HG03175 (cell line): ENCODE results near the gene OTOP3.

Source experiments
- ATAC-seq: cut with Tn5 transposase; IDR thresholded peaks from one replicate; pipeline ENCODE4 v1.9.1; 2021; ENCODE audit warnings: mild to moderate bottlenecking, moderate library complexity; ENCODE audit not compliant: unreplicated experiment

OTOP3 gene

DNA sequence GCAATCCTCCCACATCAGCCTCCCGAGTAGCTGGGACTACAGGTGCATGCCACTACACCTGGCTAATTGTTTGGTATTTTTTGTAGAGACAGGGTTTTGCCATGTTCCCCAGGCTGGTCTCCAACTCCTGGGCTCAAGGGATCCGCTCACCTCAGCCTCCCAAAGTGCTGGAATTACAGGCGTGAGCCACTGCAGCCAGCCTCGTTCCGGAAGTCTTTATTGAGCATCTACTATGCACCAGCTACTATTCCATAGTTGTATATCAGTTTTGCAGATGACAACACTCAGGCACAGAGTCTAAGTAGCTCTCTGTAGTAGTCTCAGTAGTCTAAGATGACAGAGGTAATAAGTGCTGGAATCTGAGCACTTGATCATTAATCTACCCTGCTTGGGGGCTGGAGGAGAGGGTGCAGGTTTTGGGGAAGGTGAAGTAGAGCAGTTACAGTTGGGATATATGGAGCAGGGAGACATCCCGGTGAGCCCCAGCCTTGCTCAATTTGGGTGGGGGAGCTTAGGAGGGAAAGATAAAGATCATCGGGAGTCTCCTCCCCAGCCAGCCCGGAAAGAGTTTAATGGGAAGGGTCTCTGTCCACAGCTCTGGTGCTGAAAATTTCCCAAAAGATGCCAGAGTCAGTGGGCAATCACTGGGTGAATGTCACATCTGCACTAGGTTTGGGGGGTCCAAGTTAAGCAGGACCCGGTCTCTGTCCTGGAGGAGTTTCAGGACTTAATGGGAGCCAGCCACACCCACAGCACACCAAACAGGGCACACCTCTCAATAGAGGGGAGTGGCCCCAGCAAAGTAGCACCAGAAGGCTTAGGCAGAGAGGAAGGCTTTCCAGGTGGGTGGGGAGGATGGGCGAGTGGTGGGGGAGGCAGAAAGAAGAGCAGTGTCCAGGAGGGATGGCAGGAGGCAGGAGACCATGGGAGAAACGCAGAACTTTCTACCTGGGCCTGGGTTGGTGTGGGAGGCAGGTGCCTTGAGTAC, 1.7 kb downstream of the OTOP3 start:
- ATAC-seq, result no peak

DNA sequence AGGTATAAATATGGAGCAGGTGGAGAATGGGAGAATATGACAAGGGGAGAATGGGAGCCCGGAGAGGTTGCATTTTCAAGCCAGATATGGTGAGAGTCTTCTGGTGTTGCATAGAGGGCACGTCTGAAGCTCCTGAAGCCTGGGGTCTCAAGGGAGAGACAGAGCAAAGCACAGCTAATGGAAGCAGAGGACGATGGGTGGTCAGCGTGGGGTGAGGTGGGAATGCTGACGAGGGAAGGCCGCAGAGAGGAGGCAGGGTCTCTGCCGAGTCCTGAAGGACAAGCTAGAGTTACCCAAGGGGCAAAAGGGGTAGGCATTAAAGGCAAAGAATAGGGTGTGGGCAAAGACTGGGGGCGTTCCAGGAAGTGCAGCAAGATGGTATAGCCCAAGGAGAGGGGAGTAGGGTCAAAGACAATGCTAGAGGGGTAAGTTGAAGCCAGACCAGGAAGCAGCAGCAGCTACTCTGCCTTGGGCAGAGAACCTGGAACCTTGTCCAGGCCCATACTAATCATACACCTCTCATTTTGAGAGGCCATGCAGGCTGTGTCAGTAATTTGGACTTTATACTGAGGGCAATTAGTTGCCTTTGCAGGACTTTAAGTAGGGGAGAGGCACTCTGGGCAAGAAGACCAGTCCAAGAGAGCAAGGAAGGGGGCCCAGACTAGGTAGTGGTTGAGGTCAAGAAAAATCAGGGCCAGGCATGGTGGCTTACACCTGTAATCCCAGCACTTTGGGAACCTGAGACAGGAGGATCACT, 2.7 kb downstream of the OTOP3 start:
- no peak for ATAC-seq

DNA sequence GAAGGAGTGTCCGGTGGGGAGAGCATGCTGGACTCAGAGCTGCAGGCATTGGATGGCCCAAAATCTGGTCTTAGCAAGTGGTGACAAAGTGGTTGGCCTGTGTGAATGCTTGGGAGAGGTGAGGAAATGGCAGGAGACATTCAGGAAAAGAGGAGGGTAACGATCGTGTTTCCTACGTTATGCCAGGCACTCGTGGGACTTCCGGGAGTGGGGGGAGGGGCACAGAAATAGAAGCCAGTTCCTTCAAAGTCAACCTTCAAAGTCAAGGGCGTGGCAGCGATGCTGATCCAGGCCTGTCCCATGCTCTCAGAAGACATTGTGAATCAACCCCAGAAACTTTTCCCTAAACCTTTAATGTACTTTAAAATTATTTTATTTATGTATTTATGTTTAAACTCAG, 3.8 kb downstream of the OTOP3 start:
- no peak for ATAC-seq

DNA sequence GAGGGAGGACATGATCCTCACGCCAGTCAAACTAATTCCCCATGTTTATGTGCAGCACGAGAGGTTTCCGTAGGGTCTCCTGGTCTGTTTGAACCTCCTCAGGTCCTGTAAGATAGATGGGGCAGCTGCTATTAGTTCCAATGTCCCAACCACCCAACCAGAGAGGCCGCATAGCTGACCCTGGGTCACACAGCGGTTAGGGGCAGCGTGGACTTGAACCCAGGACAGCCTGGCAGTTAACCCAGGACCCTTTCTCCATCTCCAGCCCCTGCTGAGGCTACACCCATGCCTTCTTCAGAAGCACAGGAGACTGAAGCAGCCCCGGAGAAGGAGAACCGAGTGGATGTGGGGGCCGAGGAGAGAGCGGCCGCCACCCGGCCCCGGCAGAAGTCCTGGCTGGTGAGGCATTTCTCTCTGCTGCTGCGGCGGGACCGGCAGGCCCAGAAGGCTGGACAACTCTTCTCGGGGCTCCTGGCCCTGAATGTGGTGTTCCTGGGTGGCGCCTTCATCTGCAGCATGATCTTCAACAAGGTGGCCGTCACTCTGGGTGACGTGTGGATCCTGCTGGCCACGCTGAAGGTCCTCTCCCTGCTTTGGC, 5.5 kb downstream of the OTOP3 start:
- ATAC-seq, result no peak

DNA sequence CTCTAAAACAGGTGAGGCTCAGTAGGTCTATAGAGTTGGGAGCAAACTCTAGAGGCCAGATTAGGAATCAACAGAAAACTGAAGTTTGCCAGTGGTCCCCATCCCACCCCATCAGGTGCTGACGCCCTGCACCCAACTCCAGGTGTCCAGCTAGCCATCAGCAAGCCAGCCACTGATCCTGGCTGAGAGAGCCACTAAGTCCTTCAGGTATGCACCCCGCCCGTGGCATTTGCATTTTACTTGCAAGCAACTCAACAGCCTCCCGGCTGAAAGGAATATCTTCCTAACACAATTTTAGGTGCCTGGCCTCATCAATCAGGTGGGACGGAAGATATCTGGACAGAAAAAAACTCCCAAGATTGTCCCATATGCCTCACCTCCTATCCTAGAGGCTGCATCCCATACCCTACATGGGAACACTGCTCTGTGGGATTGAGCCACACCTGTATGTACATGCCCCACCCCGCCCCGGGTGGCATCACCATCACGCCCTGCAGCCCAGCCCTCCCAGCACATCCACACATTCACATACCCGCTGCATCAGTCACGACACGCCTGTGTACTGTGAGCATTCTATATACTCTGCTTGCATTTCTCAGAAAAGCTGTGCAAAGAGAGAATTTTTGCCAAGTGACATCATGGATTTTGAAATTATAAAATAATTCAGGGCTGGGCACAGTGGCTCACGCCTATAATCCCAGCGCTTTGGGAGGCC, 8.3 kb downstream of the OTOP3 start:
- no peak for ATAC-seq

DNA sequence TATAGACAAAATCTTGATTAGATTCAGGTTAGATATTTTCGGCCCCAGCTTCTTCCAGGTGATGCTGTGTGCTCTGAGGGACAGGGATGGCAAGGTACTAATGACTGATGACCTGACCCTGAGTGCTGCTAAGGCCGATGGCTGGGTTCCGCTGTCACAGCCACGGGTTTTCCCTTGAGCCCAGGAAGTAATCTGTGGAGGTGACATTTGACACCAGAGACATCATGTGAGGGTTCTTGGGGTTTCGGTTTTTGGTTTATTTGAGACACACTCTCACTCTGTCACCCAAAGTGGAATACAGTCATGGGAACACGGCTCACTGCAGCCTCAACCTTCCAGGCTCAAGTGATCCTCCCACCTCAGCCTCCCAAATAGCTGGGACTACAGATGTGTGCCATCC, 9.8 kb downstream of the OTOP3 start:
- ATAC-seq, result no peak

DNA sequence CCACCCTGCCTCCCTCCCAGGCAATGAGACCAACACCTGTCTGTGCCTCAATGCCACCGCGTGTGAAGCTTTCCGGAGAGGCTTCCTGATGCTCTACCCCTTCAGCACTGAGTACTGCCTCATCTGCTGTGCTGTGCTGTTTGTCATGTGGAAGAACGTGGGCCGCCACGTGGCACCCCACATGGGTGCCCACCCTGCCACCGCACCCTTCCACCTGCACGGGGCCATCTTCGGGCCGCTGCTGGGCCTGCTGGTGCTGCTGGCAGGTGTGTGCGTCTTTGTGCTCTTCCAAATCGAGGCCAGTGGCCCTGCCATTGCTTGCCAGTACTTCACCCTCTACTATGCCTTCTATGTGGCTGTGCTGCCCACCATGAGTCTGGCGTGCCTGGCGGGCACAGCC, 10.9 kb downstream of the OTOP3 start:
- no peak for ATAC-seq

DNA sequence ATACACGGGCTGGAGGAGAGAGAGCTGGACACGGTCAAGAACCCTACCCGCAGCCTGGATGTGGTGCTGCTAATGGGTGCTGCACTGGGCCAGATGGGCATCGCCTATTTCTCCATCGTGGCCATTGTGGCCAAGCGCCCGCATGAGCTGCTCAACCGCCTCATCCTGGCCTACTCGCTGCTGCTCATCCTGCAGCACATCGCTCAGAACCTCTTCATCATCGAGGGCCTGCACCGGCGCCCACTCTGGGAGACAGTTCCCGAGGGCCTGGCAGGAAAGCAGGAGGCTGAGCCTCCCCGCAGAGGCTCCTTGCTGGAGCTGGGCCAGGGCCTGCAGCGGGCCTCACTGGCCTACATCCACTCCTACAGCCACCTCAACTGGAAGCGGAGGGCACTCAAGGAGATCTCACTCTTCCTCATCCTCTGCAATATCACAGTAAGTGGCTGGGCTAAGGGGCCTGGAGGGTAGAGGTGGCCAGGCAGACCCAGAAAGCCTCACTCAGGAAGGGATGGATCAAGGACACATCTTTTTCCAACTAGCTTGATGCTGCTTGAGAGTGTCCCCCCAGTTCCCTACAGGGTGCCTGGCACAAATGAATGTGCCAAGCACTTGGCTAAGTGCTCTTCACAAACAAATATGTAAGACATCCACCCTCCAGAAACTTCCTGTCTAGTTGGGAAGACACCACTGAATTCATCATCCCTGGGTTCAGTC, 11.5 kb downstream of the OTOP3 start:
- no peak for ATAC-seq

DNA sequence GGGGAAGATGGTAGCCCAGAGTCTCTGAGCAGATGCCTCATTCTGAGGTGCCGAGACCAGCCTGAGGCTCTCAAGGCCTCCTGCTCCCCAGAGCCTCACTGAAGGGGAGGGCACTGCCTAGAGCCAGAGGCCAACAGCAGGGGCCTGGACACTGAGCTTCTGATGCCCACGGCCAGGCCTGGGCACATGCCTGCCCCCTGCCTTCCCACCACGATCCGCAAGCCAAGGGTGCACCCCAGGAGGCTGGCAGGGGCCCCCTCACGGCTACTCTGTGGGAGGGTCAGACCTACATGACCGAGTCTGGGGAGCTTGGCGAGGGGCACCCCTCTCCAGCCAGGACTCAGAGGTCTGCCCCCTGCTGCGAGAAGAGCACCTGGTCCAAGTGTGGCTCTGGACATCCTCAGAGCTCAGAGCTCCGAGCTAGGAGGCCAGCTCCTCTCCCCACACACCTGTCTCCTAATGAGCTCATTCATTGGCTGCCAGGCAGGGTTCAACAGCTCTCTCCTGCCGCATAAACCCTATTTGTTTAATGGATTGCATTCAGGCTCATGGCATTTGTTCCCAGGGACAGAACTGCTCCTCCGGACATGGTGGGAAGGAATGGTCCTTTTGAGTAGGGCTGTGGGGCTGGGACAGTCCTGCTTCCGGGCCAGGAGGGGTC, 13.9 kb downstream of the OTOP3 start:
- ATAC-seq, result no peak

DNA sequence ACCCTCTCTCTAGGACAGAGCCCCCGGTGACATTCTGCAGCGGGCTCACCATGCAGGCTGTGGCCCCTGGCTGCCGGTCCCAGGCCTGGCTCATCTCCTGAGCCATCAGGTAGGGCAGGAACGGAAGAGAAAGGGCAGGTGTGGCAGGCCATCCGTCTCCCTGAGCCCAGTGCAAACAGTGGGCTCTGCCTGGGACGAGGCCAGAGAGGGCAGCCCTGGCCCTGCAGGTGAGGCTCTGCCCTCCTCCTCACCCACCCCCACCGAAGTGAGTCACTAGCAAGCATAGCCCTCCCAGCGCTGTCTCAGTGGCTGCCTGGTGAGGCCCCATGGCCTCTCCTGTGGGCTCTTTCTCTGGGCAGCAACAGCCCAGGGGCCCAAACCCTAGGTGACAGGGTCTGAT, 14.5 kb downstream of the OTOP3 start:
- no peak for ATAC-seq

DNA sequence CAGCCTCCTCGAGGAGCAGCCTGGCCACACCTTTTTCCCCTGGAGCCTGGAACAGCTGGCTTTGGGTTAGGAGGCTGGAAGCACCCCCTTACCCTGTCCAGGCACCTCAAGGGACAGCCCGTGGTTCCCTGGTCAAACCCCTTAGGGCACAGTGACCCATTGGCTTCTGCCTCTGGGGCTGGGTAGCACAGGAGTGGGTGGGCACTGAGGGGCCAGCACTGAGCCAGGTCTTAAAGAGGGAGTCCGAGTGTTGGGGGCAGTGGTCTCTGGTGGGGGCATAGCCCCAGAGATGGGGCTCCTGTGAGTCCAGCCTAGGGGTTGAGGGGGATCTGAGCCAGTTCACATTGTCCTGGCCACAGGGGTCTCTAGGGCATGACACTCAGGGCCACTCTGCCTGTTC, 15.4 kb downstream of the OTOP3 start:
- ATAC-seq, result no peak

DNA sequence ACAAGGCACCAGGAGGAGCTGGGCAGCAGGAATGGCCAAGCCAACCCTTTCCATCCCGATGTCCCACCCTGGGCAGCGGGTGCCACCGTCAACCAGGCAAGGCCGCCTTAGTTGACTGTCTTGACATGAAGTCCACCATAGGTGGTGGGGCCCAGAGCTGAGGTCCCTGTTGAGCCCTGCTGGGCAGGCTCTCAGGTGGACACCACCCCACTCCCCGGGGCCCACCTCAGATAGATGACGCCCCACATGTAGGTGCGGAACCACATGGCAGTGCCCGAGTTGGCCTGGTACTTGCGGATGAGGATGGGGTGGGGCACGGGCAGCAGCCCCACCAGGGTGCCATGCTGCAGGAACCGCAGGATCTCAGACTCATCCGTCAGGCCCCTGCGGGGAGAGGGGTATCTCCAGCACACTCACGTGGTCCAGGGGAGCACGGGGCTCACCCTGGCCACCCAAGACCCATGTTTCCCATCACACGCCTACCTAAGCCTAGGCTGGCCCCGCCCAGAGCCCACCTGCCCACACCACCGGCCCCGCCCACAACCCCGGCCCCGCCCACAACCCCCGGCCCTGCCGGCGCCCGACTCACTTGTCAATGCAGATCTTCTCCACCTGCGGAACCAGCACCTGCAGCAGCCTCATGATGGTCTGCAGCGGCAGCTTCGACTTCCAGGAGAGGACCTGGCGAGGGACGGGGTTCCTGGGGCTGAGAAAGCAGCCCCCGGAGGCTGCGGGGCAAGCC, 16.2 kb downstream of the OTOP3 start:
- no peak for ATAC-seq

DNA sequence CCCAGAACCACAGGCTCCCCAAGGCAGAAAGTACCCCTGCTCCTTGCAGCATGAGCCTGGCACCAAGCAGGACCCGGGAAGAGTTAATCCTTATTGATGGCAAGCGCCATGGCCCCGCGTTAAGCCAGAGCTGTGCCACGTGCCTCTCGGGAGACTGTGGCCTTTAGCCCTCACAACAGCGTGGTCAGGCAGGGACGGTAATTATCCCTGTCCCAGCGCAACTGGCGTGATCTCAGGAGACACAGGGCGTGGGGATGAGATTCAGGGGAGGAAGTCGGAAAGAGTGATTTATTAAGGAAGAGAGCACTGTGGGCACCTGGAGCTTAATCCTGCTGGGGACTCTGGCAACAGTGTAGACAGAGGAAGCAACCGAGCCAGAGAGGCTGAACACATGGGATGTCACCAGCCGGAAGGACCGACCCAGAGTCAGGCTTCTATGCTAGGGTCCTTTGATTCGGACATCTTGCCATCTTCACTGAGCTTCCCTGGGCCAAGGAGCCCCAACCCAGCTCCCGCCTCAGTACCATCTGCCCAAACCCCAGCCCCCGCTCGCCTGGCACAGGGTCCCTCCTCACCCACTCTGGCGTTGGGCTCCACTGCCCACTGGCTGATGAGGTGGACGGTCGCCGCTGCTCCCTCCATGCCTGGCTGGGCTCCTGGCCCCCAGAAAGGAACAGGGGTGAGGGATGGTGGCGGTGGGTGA, 16.9 kb downstream of the OTOP3 start:
- no peak for ATAC-seq

DNA sequence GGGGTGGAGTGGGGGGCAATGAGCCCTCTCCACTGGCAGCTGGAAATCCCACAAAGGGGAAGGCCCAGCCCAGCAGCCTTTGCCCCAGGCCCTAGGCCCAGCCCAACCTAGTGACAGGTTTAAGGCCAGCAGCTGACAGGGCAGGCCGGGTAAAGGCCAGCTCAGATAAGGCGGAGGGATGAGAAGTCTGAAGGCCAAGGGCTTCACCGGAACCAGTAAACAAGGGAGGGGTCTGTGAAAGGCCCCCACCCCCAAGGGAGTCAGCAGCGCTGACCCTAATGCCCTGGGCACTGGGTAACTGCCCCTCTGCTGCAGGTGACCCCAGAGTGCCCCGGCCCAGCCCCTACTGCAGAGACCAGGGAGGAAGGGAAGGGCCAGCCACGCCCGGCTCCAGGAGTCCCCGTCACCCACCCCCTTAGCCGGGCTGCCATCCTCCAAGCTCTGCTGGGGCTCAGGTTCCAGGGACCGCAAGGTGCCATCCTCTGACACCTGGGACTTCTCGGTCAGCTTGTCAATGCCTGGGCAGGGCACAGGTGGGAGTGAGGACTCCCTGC, 17.5 kb downstream of the OTOP3 start:
- ATAC-seq, result no peak

DNA sequence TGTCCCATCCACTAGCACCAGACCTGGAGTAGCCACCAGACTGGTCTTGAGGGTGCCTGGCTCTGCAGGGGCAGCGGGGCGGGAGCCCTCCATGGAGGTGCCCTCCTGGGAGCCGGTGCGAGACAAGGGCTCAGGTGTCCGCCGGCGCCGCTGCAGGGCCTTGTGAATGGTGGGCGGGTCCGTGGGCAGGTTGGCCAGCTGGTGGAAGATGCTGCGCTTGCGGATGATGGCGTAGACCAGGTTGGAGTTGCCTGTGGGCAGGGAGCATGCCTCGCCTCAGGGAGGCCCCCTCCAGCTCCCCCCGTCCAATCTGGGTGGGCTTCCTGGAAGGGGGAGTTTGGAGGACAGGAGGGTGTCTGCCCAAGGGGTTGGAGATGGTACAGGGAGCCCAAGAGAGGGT, 18.4 kb downstream of the OTOP3 start:
- no peak for ATAC-seq

DNA sequence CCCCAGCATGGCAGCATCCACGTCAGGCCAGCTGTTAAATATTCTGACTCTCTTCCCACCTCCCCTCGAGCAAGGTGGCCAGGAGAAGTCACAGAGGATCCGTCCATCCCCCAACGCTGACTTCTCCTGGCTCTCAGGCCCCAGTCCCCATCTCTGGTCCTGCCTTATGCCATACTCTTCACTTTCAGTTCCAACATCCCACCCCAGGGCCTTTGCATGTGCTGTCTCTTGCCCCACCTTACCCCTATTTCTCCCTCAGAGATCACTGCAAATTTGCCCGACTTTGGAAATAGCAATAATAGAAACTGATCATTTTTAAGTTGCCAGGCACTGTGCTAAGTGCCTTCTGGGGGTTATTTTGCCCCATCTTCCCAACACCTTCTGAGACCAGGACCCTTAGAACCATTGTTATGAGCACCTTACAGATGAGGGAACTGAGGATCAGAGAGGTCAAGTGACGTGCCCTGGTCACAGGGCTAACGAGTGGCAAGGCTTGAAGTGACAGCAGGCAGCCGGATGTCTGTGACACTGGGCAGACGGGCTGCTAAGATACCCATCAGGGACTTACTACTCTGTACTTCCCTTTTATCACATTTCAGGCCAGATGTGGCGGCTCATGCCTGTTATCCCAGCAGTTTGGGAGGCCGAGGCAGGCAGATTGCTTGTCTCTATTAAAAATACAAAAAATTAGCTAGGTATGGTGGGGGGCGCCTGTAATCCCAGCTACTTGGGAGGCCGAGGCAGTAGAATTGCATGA, 19.1 kb downstream of the OTOP3 start:
- no peak for ATAC-seq

DNA sequence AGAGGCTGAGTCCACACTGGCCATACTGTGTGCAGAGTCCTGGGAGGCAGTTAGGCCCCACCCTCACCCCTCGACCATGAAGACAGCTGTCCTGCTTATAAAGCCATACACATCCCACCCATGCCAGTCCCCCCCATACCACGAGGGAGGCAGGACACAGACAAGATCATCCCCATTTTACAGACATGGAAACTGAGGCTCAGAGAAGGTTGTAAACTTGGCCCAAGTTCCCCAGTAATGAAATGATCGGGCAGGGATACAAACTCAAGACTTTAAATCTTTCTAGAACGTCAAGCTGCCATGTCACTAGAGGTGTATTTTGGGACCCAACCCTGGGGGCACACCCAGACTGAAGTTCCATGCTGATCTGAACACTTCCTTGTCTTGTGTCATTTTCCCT, 20.4 kb downstream of the OTOP3 start:
- no peak for ATAC-seq
